Right atrium auricular region (tissue), 2 donors: ENCODE data around the gene SERGEF. TPM values are rescaled to one million over a fixed set of nuclear protein-coding genes. Genes with fewer than 3 reads are reported as not detected.

Experiments used
- DNase-seq: peaks from one replicate; pipeline ENCODE4 v3.0.0-alpha.2; 2019; ENCODE audit warnings: low spot score
- H3K27ac ChIP-seq, 2 donors: fragments of 200-600 bp; sonication (generic); 1 replicate in 1 of 2; 2 replicates in 1 of 2; pipeline ENCODE4 v1.5.1; 2016 to 2019
- H3K27me3 ChIP-seq, 2 donors: fragments of 200-600 bp; sonication (generic); one replicate each; pipeline versions ENCODE4 v1.5.1 to v1.6.0; 2017 to 2019
- H3K36me3 ChIP-seq: fragments of 200-600 bp; sonication (generic); one replicate; pipeline ENCODE4 v1.5.1; 2016
- H3K4me1 ChIP-seq, 2 donors: fragments of 200-600 bp; sonication (generic); one replicate each; pipeline versions ENCODE4 v1.5.1 to v1.6.0; 2017 to 2019
- H3K4me3 ChIP-seq, 2 donors: fragments of 200-600 bp; sonication (generic); 1 replicate in 1 of 2; 2 replicates in 1 of 2; pipeline ENCODE4 v1.5.1; 2017 to 2019; ENCODE audit warnings: mild to moderate bottlenecking in 1 of 2, moderate library complexity in 1 of 2
- H3K9me3 ChIP-seq, 2 donors: fragments of 200-600 bp; sonication (generic); one replicate each; pipeline ENCODE4 v1.5.1; 2019
- CTCF ChIP-seq, 2 donors: fragments of 200-600 bp; sonication (generic); IDR thresholded peaks; one replicate each; pipeline ENCODE4 v1.5.1; 2019; ENCODE audit warnings: antibody characterized with exemption in 2 of 2
- total RNA-seq, 2 donors: library from RNA; depleted of rRNA; stranded (reverse); fragments of >200 nt; gene quantifications; one replicate each; pipeline ENCODE4 v1.1.0, GENCODE V29; 2016

Gene SERGEF
- total RNA-seq, 2 donors from 2014 or later: 18.1 to 27.6 TPM

GRCh38 chr11:17740649-17741235 lies 272.1 kb downstream of the SERGEF start:
- H3K4me3 ChIP-seq: no peak overlapping the region
- H3K27me3 ChIP-seq: peaks cover 5 to 33% of the 10 kb centered on the region in 2 donors
- H3K9me3 ChIP-seq: no peaks in the 10 kb centered on the region
- H3K4me1 ChIP-seq: peaks cover 0 to 2% of the 10 kb centered on the region in 2 donors
- H3K36me3 ChIP-seq: no peaks in the 10 kb centered on the region
- no peak overlapping the region for H3K27ac ChIP-seq
- no peak for TF ChIP-seq CTCF (IDR thresholded peaks at IDR 0.05)
- DNase-seq: no peak

- no peak for DNase-seq
Observed at GRCh38 chr11:17739945-17740338, 272.9 kb downstream of the SERGEF start.

GRCh38 chr11:17738151-17738973 lies 274.5 kb downstream of the SERGEF start:
- DNase-seq: no peak
- H3K4me1 ChIP-seq: peaks cover 0 to 20% of the 10 kb centered on the region in 2 donors
- peaks cover 5 to 34% of the 10 kb centered on the region in 2 donors for H3K27me3 ChIP-seq
- no peak overlapping the region for H3K27ac ChIP-seq
- no peaks in the 10 kb centered on the region for H3K9me3 ChIP-seq
- no peak for TF ChIP-seq CTCF (IDR thresholded peaks at IDR 0.05)
- no peaks in the 10 kb centered on the region for H3K36me3 ChIP-seq
- no peak overlapping the region for H3K4me3 ChIP-seq

More at GRCh38 chr11:17739945-17740338, 272.9 kb downstream of the SERGEF start:
- TF ChIP-seq CTCF (IDR thresholded peaks at IDR 0.05): no peak
- no peak overlapping the region for H3K27ac ChIP-seq
- H3K27me3 ChIP-seq: peaks cover 5 to 34% of the 10 kb centered on the region in 2 donors
- H3K4me1 ChIP-seq: peaks cover 0 to 10% of the 10 kb centered on the region in 2 donors
- H3K9me3 ChIP-seq: no peaks in the 10 kb centered on the region
- no peak overlapping the region for H3K4me3 ChIP-seq
- no peaks in the 10 kb centered on the region for H3K36me3 ChIP-seq

Other genes with a start within 250 kb of the SERGEF start
- gene TPH1, start 33.2 kb upstream of the SERGEF start, total RNA-seq: under 1 TPM in 1 of 2 donors, not detected in 1; 0.96 TPM
- 1 to 10 TPM; 4.5 to 4.6 TPM for gene SAAL1, start 93.0 kb upstream of the SERGEF start, total RNA-seq
- gene MRGPRX3, start 119.5 kb upstream of the SERGEF start, total RNA-seq: not detected
- gene MRGPRX4, start 159.8 kb upstream of the SERGEF start, total RNA-seq: not detected
- not detected for gene SAA4, start 223.8 kb upstream of the SERGEF start, total RNA-seq
- gene SAA2, start 235.6 kb upstream of the SERGEF start, total RNA-seq: 1 to 10 TPM in 1 of 2 donors, not detected in 1; 1.4 TPM